HepG2 (cell line): ENCODE results near the gene LRRC25. TPM values are rescaled to one million over a fixed set of nuclear protein-coding genes. Genes with fewer than 3 reads are reported as not detected.

ENCODE experiments used
- FOXC1 ChIP-seq: sonication (generic); formaldehyde crosslinking; IDR thresholded peaks from 2 replicates; pipeline ENCODE4 v1.8.0; 2022; ENCODE audit warnings: mild to moderate bottlenecking, missing genetic modification reagents, borderline replicate concordance
- FOXK2 ChIP-seq: fragments of 450-650 bp; IDR thresholded peaks from 2 replicates; pipeline ENCODE4 v1.6.1; 2016
- HDAC1 ChIP-seq: sonication (generic); formaldehyde crosslinking; IDR thresholded peaks from 2 replicates; pipeline ENCODE4 v1.5.1; 2020; ENCODE audit warnings: mild to moderate bottlenecking, missing genetic modification reagents
- HNRNPL ChIP-seq: fragments of 200-400 bp; formaldehyde crosslinking; IDR thresholded peaks from 2 replicates; pipeline ENCODE4 v1.6.1; 2017; ENCODE audit warnings: mild to moderate bottlenecking, low read depth, low read length
- LCORL ChIP-seq, 2 experiments: fragments of 450-650 bp in 1 of 2; sonication (generic) in 1 of 2; formaldehyde crosslinking in 1 of 2; IDR thresholded peaks; 2 replicates each; pipeline versions ENCODE4 v1.5.0 to v1.6.1; 2017 to 2020; ENCODE audit warnings: antibody characterized with exemption in 1 of 2, missing genetic modification reagents in 1 of 2
- NFE2 ChIP-seq: sonication (generic); formaldehyde crosslinking; IDR thresholded peaks from 2 replicates; pipeline ENCODE4 v1.4.0; 2020; ENCODE audit warnings: missing genetic modification reagents
- NFIB ChIP-seq: sonication (generic); formaldehyde crosslinking; IDR thresholded peaks from 2 replicates; pipeline ENCODE4 v1.9.0; 2021; ENCODE audit warnings: missing genetic modification reagents, mild to moderate bottlenecking, borderline replicate concordance
- SMC3 ChIP-seq: IDR thresholded peaks from 2 replicates; pipeline ENCODE4 v1.6.1; 2011; ENCODE audit warnings: low read length, improper control_type of control experiment
- ZNF572 ChIP-seq: sonication (generic); formaldehyde crosslinking; IDR thresholded peaks from 2 replicates; pipeline ENCODE4 v1.5.1; 2020; ENCODE audit warnings: mild to moderate bottlenecking, missing genetic modification reagents
- ZNF773 ChIP-seq: sonication (generic); formaldehyde crosslinking; IDR thresholded peaks from 2 replicates; pipeline ENCODE4 v1.4.0; 2020; ENCODE audit warnings: missing genetic modification reagents, borderline replicate concordance
- polyA plus RNA-seq, 8 experiments: library from polyadenylated mRNA; depleted of rRNA in 3 of 8; stranded (reverse) in 7 of 8; unstranded in 1 of 8; fragments of >200 nt; fragmentation: Illumina TruSeq in 4 of 8; extraction: Trizol in 4 of 8; gene quantifications; 2 replicates each; pipeline versions ENCODE4 v1.2.1 to v1.2.3, GENCODE V29; 2011 to 2016; ENCODE audit warnings: low read depth in 4 of 8, missing spikeins in 1 of 8, mixed read lengths in 1 of 8; ENCODE audit not compliant: insufficient read depth in 1 of 8
- total RNA-seq, 5 experiments: library from RNA; depleted of rRNA; stranded (reverse); fragments of >200 nt; fragmentation: Illumina TruSeq; extraction: Trizol; gene quantifications; 2 replicates each; pipeline ENCODE4 v1.2.3, GENCODE V29; 2016; ENCODE audit warnings: low read depth in 1 of 5
- TF ChIP-seq, protein P1 (sequence below): sonication (generic); formaldehyde crosslinking; IDR thresholded peaks from 2 replicates; pipeline ENCODE4 v1.4.0; 2020; ENCODE audit warnings: missing genetic modification reagents
- TF ChIP-seq, protein P2 (sequence below): sonication (generic); formaldehyde crosslinking; IDR thresholded peaks from 2 replicates; pipeline ENCODE4 v1.4.0; 2020; ENCODE audit warnings: missing genetic modification reagents
- TF ChIP-seq, protein P3 (sequence below): sonication (generic); formaldehyde crosslinking; IDR thresholded peaks from 2 replicates; pipeline ENCODE4 v1.5.0; 2020; ENCODE audit warnings: mild to moderate bottlenecking, missing genetic modification reagents, borderline replicate concordance
- TF ChIP-seq, protein P4 (sequence below): sonication (generic); formaldehyde crosslinking; IDR thresholded peaks from 2 replicates; pipeline ENCODE4 v1.4.0; 2020; ENCODE audit warnings: missing genetic modification reagents
- TF ChIP-seq, protein P5 (sequence below): sonication (generic); IDR thresholded peaks from 2 replicates; pipeline ENCODE4 v1.6.1; 2016; ENCODE audit warnings: low read depth, borderline replicate concordance

LRRC25 gene
- total and polyA plus RNA-seq, 2 of the 13 experiments (the other 11 are each of a cell fraction or from before 2014, with no cell fraction given), result 0.13 to 0.53 TPM

DNA sequence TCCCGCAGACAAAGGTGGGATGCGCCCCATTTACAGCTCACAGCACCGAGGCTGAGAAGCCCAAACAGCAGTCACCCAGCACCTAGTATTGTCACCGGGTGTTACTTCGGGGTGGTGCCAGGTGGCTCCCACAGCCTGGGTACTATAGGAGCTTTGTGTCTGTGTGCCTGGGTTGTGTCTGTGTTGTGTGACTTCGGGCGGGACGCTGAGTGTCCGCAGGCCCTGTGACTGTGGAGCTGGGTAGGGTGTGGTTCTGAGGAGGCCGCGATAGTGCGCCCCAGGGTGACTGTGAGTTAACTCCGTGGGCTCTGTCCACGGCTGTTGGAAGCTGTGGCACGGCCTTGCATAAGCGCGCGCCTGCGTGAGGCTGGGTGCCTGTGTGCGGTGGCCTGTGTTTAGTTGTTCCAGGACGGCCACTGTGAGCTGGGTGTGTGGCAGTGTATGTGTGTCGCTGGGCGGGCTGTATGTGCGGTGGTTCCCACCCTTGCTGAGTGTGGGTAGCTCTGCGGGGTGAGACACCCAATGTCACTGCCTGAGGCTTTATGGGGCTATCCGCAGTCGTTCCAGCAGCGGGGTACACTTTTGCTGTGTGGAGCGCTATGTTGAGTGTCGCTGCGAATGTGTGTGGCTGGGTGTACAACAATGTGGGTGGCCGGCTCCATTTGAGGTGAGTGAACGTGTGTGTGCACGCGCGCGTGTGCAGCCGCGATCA, 21.2 kb upstream of the LRRC25 start (continued):
- TF ChIP-seq SMC3 (no peak), NFE2 (CRISPR knock-in tag) (no peak), ZNF572 (CRISPR knock-in tag) (peak; percentile 22; the same call in 1 of the 2 replicates), NFIB (no peak), HDAC1 (CRISPR knock-in tag) (peak; percentile 11; the same call in 1 of the 2 replicates), FOXC1 (CRISPR knock-in tag) (0 out of 2 replicates have a peak, but pooled peaks have one; percentile 26), HNRNPL (peak; percentile 74; the same call in 1 of the 2 replicates), FOXK2 (no peak), ZNF773 (CRISPR knock-in tag) (no peak), LCORL (IDR thresholded peaks at IDR 0.05) (no peak), LCORL (CRISPR knock-in tag; IDR thresholded peaks at IDR 0.05) (no peak)
- TF ChIP-seq, protein P1, sequence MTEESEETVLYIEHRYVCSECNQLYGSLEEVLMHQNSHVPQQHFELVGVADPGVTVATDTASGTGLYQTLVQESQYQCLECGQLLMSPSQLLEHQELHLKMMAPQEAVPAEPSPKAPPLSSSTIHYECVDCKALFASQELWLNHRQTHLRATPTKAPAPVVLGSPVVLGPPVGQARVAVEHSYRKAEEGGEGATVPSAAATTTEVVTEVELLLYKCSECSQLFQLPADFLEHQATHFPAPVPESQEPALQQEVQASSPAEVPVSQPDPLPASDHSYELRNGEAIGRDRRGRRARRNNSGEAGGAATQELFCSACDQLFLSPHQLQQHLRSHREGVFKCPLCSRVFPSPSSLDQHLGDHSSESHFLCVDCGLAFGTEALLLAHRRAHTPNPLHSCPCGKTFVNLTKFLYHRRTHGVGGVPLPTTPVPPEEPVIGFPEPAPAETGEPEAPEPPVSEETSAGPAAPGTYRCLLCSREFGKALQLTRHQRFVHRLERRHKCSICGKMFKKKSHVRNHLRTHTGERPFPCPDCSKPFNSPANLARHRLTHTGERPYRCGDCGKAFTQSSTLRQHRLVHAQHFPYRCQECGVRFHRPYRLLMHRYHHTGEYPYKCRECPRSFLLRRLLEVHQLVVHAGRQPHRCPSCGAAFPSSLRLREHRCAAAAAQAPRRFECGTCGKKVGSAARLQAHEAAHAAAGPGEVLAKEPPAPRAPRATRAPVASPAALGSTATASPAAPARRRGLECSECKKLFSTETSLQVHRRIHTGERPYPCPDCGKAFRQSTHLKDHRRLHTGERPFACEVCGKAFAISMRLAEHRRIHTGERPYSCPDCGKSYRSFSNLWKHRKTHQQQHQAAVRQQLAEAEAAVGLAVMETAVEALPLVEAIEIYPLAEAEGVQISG, result peak; percentile 26; the same call in 1 of the 2 replicates
- TF ChIP-seq, protein P2, sequence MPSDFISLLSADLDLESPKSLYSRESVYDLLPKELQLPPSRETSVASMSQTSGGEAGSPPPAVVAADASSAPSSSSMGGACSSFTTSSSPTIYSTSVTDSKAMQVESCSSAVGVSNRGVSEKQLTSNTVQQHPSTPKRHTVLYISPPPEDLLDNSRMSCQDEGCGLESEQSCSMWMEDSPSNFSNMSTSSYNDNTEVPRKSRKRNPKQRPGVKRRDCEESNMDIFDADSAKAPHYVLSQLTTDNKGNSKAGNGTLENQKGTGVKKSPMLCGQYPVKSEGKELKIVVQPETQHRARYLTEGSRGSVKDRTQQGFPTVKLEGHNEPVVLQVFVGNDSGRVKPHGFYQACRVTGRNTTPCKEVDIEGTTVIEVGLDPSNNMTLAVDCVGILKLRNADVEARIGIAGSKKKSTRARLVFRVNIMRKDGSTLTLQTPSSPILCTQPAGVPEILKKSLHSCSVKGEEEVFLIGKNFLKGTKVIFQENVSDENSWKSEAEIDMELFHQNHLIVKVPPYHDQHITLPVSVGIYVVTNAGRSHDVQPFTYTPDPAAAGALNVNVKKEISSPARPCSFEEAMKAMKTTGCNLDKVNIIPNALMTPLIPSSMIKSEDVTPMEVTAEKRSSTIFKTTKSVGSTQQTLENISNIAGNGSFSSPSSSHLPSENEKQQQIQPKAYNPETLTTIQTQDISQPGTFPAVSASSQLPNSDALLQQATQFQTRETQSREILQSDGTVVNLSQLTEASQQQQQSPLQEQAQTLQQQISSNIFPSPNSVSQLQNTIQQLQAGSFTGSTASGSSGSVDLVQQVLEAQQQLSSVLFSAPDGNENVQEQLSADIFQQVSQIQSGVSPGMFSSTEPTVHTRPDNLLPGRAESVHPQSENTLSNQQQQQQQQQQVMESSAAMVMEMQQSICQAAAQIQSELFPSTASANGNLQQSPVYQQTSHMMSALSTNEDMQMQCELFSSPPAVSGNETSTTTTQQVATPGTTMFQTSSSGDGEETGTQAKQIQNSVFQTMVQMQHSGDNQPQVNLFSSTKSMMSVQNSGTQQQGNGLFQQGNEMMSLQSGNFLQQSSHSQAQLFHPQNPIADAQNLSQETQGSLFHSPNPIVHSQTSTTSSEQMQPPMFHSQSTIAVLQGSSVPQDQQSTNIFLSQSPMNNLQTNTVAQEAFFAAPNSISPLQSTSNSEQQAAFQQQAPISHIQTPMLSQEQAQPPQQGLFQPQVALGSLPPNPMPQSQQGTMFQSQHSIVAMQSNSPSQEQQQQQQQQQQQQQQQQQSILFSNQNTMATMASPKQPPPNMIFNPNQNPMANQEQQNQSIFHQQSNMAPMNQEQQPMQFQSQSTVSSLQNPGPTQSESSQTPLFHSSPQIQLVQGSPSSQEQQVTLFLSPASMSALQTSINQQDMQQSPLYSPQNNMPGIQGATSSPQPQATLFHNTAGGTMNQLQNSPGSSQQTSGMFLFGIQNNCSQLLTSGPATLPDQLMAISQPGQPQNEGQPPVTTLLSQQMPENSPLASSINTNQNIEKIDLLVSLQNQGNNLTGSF (CRISPR knock-in tag), result 0 out of 2 replicates have a peak, but pooled peaks have one; percentile 39
- TF ChIP-seq, protein P3, sequence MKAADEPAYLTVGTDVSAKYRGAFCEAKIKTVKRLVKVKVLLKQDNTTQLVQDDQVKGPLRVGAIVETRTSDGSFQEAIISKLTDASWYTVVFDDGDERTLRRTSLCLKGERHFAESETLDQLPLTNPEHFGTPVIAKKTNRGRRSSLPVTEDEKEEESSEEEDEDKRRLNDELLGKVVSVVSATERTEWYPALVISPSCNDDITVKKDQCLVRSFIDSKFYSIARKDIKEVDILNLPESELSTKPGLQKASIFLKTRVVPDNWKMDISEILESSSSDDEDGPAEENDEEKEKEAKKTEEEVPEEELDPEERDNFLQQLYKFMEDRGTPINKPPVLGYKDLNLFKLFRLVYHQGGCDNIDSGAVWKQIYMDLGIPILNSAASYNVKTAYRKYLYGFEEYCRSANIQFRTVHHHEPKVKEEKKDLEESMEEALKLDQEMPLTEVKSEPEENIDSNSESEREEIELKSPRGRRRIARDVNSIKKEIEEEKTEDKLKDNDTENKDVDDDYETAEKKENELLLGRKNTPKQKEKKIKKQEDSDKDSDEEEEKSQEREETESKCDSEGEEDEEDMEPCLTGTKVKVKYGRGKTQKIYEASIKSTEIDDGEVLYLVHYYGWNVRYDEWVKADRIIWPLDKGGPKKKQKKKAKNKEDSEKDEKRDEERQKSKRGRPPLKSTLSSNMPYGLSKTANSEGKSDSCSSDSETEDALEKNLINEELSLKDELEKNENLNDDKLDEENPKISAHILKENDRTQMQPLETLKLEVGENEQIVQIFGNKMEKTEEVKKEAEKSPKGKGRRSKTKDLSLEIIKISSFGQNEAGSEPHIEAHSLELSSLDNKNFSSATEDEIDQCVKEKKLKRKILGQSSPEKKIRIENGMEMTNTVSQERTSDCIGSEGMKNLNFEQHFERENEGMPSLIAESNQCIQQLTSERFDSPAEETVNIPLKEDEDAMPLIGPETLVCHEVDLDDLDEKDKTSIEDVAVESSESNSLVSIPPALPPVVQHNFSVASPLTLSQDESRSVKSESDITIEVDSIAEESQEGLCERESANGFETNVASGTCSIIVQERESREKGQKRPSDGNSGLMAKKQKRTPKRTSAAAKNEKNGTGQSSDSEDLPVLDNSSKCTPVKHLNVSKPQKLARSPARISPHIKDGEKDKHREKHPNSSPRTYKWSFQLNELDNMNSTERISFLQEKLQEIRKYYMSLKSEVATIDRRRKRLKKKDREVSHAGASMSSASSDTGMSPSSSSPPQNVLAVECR, result peak; percentile 57; the same call in 1 of the 2 replicates
- TF ChIP-seq, protein P4, sequence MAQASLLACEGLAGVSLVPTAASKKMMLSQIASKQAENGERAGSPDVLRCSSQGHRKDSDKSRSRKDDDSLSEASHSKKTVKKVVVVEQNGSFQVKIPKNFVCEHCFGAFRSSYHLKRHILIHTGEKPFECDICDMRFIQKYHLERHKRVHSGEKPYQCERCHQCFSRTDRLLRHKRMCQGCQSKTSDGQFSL (CRISPR knock-in tag), result no peak
- TF ChIP-seq, protein P5, sequence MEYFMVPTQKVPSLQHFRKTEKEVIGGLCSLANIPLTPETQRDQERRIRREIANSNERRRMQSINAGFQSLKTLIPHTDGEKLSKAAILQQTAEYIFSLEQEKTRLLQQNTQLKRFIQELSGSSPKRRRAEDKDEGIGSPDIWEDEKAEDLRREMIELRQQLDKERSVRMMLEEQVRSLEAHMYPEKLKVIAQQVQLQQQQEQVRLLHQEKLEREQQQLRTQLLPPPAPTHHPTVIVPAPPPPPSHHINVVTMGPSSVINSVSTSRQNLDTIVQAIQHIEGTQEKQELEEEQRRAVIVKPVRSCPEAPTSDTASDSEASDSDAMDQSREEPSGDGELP, result 0 out of 2 replicates have a peak, but pooled peaks have one; percentile 55
